ENCODE data around the gene GTF2F2. TPM values are rescaled to one million over a fixed set of nuclear protein-coding genes. Genes with fewer than 3 reads are reported as not detected.

GTF2F2 gene
- total RNA-seq, 1 donor from 2014 or later = 24.8 TPM

GRCh38 chr13:45108716-45109101, 11.6 kb upstream of the GTF2F2 start:
- Mint-ChIP-seq H3K27ac (no peak overlapping the region), H3K4me1 (ENCODE audit: low read depth) (no peaks in the 10 kb centered on the region), H3K4me3 (ENCODE audit: low read depth) (no peak overlapping the region), H3K27me3 (no peaks in the 10 kb centered on the region), H3K36me3 (ENCODE audit: insufficient read depth) (no peaks in the 10 kb centered on the region), H3K9me3 (ENCODE audit: low read depth) (no peaks in the 10 kb centered on the region)
- no peak for TF ChIP-seq CTCF (IDR thresholded peaks at IDR 0.05; ENCODE audit: unreplicated experiment)
- DNase-seq (ENCODE audit: low spot score, unreplicated experiment) = no peak

GRCh38 chr13:45109102-45109720, 11.1 kb upstream of the GTF2F2 start:
- Mint-ChIP-seq H3K27ac (no peak overlapping the region), H3K4me1 (ENCODE audit: low read depth) (no peaks in the 10 kb centered on the region), H3K9me3 (ENCODE audit: low read depth) (no peaks in the 10 kb centered on the region)

GRCh38 chr13:45113233-45114224, 6.8 kb upstream of the GTF2F2 start:
- TF ChIP-seq CTCF (IDR thresholded peaks at IDR 0.05; ENCODE audit: unreplicated experiment) = no peak
- no peaks in the 10 kb centered on the region for H3K4me1 Mint-ChIP-seq (ENCODE audit: low read depth)
- no peak overlapping the region for H3K4me3 Mint-ChIP-seq (ENCODE audit: low read depth)
- no peak for DNase-seq (ENCODE audit: low spot score, unreplicated experiment)
- no peaks in the 10 kb centered on the region for H3K36me3 Mint-ChIP-seq (ENCODE audit: insufficient read depth)
- H3K9me3 Mint-ChIP-seq (ENCODE audit: low read depth) = no peaks in the 10 kb centered on the region
- no peaks in the 10 kb centered on the region for H3K27me3 Mint-ChIP-seq
- H3K27ac Mint-ChIP-seq = no peak overlapping the region

More at GRCh38 chr13:45109102-45109720, 11.1 kb upstream of the GTF2F2 start:
- DNase-seq (ENCODE audit: low spot score, unreplicated experiment) = no peak
- no peaks in the 10 kb centered on the region for H3K27me3 Mint-ChIP-seq
- no peak for TF ChIP-seq CTCF (IDR thresholded peaks at IDR 0.05; ENCODE audit: unreplicated experiment)
- no peaks in the 10 kb centered on the region for H3K36me3 Mint-ChIP-seq (ENCODE audit: insufficient read depth)
- no peak overlapping the region for H3K4me3 Mint-ChIP-seq (ENCODE audit: low read depth)

DNA sequence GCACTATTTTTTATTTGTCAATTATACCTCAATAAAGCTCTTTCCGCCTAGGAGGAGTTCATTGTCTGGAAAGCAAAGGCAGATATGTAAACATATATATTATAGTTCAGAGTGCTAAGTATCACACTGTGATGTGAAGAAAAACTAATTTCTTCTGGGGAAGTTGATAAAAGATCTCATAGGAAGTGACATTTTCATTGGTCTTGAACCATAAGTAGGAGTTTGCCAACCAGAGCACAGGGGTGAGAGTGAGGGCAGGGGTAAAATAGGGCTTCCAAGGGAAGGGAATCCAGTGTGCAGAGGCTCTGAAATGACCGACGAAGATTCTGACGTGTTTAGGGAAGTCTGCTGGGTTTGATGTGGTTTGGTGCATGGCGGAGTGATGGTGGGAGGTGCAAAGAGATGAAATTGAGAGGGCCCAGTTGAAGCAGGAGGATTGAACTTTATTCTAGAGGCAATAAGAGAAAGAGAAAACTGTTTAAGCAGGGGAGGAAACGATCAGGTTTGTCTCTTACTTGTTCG, 780 bp upstream of the GTF2F2 start:
- H3K36me3 Mint-ChIP-seq (ENCODE audit: insufficient read depth) = no peaks in the 10 kb centered on the region
- no peaks in the 10 kb centered on the region for H3K9me3 Mint-ChIP-seq (ENCODE audit: low read depth)
- H3K4me1 Mint-ChIP-seq (ENCODE audit: low read depth) = peaks cover 1% of the 10 kb centered on the region
- TF ChIP-seq CTCF (IDR thresholded peaks at IDR 0.05; ENCODE audit: unreplicated experiment) = no peak
- no peak overlapping the region for H3K4me3 Mint-ChIP-seq (ENCODE audit: low read depth)
- DNase-seq (ENCODE audit: low spot score, unreplicated experiment) = no peak
- H3K27ac Mint-ChIP-seq = no peak overlapping the region
- no peaks in the 10 kb centered on the region for H3K27me3 Mint-ChIP-seq

All from progenitor cell of endocrine pancreas (in vitro differentiated cells).